NCI-H2107 treated with DMSO at 0.1 percent for 48 hours (cell line): Measurements from ENCODE around the gene RASSF10.
A peak's percentile ranks its signal among the peaks of the same experiment; 100 is the strongest.

Experiments
- DNase-seq: peaks from one replicate; lab custom pipeline; 2025; ENCODE audit not compliant: unreplicated experiment; lab: John Stamatoyannopoulos, UW

RASSF10 gene

GRCh38 chr11:13008625-13009475, at the start of gene RASSF10:
Gene RASSF10 (plus strand): TSS chr11:13009316. CDS start chr11:13009577, 261 bp downstream.
- DNase-seq, result peak; percentile 31

- no peak for DNase-seq
Measured at GRCh38 chr11:12961615-12962014, 47.5 kb upstream of the RASSF10 start.

GRCh38 chr11:12962306-12962705, 46.8 kb upstream of the RASSF10 start:
- DNase-seq, result no peak

DNA sequence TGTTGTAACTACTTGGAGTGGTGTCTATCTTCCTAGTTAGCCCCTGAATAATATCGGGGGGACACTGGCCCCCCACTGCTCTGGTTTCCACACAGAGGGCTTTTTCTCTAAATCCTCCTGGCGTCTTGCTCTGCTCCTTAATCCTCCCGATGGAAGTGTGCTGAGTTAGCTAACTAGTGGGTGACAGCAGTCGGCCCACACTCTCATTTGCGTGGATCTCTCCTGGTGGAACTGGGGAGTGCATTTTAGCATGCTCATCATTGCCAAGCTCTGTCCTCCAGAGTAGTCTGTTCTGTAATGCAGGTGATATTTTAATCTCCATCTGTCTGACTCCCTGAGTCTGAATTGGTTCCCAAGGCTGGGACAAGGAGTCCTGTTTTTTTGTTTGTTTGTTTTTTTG, 46.1 kb upstream of the RASSF10 start:
- DNase-seq, result no peak

GRCh38 chr11:12963792-12964536, 45.2 kb upstream of the RASSF10 start:
- peak; percentile 63 for DNase-seq

DNA sequence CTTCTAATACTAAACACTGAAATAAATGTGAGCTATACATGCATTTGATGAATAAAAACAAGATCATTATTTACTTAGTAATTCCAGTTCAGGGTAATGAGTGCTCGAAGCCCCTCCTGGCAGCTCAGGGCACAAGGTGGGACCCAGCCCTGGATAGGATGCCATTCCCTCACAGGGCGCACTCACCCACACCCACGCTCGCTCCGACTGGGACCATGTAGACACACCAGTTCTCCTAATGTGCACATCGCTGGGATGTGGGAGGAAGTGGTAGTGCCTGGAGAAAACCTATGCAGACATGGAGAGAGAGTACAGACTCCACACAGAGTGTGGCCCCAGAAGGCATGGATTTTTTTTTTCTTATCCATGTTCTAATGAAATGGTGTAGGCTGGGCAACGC, 44.5 kb upstream of the RASSF10 start:
- no peak for DNase-seq

- DNase-seq, result peak; percentile 16
Measured at GRCh38 chr11:12966002-12966401, 43.1 kb upstream of the RASSF10 start.

DNA sequence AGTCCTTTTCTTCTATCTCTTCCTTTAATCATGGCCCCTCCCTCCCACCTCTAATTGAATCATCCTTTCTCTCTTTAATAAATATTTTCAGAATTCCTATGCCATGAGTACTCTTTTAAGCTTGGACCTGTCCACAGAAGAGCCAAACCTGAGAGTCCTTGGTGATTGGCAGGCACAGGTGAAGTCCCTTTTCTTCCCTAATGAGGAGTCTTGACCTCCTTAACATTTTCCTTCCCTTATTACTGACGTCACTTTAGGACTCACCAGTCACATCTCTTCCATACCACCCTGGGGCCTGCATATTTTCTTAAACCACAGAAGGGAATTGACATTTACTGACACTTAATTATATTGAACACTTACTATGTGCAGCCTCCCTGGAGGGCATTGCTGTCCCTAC, 41.0 kb upstream of the RASSF10 start:
- no peak for DNase-seq

GRCh38 chr11:12968826-12969225, 40.3 kb upstream of the RASSF10 start:
- DNase-seq, result no peak

DNA sequence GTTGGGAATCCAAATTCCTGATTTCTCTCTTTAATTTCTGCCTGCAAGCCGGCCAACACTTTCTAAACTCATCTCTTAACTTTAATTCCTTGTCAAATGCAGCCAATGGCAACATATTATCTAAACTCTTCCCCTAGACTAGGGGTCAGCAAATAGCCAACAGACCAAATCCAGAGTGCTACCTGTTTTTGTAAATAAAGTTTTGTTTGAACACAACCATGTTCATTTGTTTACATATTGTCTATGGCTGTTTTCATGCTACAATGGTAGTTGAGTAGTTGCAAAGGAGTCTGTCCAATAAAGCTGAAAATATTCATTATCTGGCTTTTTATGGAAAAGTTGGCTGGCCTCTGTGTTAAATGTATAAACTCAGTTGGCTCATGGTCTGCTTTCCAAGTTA, 37.2 kb upstream of the RASSF10 start:
- no peak for DNase-seq

- no peak for DNase-seq
Measured at GRCh38 chr11:12973528-12974181, 35.5 kb upstream of the RASSF10 start.

DNA sequence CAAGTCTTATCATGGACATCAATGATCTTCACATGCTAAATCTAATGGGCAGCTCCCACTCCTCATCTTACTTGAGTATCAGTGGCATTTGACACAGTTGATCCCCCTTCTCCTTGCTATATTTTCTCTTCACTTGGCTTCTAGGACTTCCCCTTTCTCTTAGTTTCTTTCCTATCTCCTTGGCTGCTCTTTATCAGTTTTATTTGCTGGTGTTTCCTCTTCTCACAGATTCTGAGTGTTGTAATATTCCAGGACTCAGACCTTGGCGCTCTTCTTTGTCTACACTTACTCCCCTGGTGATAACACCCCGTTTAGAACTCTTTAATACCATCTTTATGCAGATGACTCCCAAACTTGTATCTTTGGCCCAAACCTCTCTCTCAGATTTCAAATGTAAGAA, 33.9 kb upstream of the RASSF10 start:
- DNase-seq, result no peak

GRCh38 chr11:12979928-12980689, 29.0 kb upstream of the RASSF10 start:
- peak; percentile 84 for DNase-seq

DNA sequence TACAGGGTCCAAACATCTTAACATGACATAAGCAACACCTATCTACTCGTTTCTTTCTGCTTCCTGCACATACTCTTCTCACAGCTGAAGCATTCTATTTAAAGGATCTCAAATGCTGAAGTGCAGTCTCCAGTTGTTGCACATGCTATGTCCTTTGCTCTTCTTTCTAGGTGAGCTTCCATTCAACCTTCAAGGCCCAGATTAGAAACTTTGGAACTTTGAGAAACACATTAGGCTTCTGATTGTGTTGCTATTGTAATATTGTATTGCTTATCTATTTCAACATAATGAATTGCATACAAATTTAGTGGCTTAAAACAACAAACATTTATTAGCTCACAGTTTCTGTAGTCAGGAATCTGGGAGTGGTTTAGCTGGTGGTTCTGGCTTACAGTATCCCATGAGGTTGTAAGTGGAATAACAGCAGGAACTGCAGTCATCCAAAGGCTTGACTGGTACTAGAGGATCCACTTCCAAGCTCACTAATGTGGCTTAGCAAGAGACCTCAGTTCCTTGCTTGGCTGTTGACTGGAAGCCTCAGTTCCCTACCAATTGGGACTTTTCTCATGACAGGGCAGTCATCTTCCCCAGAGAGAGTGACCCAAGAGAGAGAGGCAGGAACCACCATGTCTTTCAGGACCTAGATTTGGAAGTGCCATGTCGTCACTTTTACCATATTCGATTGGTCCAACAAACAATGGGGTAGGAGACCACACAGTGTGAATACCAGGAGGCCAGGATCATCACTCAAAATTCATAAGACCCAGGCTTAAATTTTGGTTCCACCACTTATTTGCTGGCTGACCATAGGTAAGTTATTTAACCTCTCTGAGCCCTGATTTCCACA, 27.2 kb upstream of the RASSF10 start:
- no peak for DNase-seq

- DNase-seq, result no peak
Measured at GRCh38 chr11:12983336-12983735, 25.8 kb upstream of the RASSF10 start.

GRCh38 chr11:12986194-12986898, 22.8 kb upstream of the RASSF10 start:
- no peak for DNase-seq

GRCh38 chr11:12989428-12990161, 19.5 kb upstream of the RASSF10 start:
- no peak for DNase-seq

- no peak for DNase-seq
Measured at GRCh38 chr11:12990162-12990480, 19.0 kb upstream of the RASSF10 start.

GRCh38 chr11:12991426-12991825, 17.7 kb upstream of the RASSF10 start:
- DNase-seq, result no peak
